HG03175 (cell line): ENCODE measurements around the gene PLAAT4.
A peak's percentile ranks its signal among the peaks of the same experiment; 100 is the strongest.
"Not testable (repeated sequence)": the region's sequence is repeated elsewhere in the genome, so short reads cannot be mapped to it uniquely, and the experiment has no call there.

Experiments
- ATAC-seq: cut with Tn5 transposase; IDR thresholded peaks from one replicate; pipeline ENCODE4 v1.9.1; 2021; ENCODE audit warnings: mild to moderate bottlenecking, moderate library complexity; ENCODE audit not compliant: unreplicated experiment

Gene PLAAT4

GRCh38 chr11:63537293-63538101 is 889 bp downstream of the PLAAT4 start:
- ATAC-seq, result no peak

GRCh38 chr11:63542506-63542905 is 5.9 kb downstream of the PLAAT4 start:
- not testable (repeated sequence) for ATAC-seq

GRCh38 chr11:63543711-63544110 is 7.1 kb downstream of the PLAAT4 start:
- no peak for ATAC-seq

- no peak for ATAC-seq
These were observed 10.5 kb downstream of the PLAAT4 start for GRCh38 chr11:63547061-63547460.

GRCh38 chr11:63548178-63548577 is 11.6 kb downstream of the PLAAT4 start:
- ATAC-seq, result no peak

GRCh38 chr11:63549411-63549810 is 12.8 kb downstream of the PLAAT4 start:
- no peak for ATAC-seq

GRCh38 chr11:63550156-63550700 is 13.6 kb downstream of the PLAAT4 start:
- ATAC-seq, result not testable (repeated sequence)

GRCh38 chr11:63551091-63551888 is 14.7 kb downstream of the PLAAT4 start:
- no peak for ATAC-seq

GRCh38 chr11:63551889-63552266 is 15.3 kb downstream of the PLAAT4 start:
- ATAC-seq, result no peak

- ATAC-seq, result no peak
These were observed 16.3 kb downstream of the PLAAT4 start for GRCh38 chr11:63552921-63553320.

- peak; percentile 85 for ATAC-seq
These were observed 17.2 kb downstream of the PLAAT4 start for GRCh38 chr11:63553759-63554158.

GRCh38 chr11:63554877-63555223 is 18.2 kb downstream of the PLAAT4 start:
- no peak for ATAC-seq

GRCh38 chr11:63556404-63557013 is 19.9 kb downstream of the PLAAT4 start:
- no peak for ATAC-seq

- ATAC-seq, result no peak
These were observed 21.0 kb downstream of the PLAAT4 start for GRCh38 chr11:63557570-63557969.

GRCh38 chr11:63558459-63559157 is 22.0 kb downstream of the PLAAT4 start:
- ATAC-seq, result no peak

GRCh38 chr11:63560506-63561180 is 24.0 kb downstream of the PLAAT4 start:
- no peak for ATAC-seq

GRCh38 chr11:63563201-63564055 is 26.8 kb downstream of the PLAAT4 start, which contains the start of gene PLAAT2:
Gene PLAAT2, minus strand, starts transcription at chr11:63563379. Its CDS starts 55 bp downstream, at chr11:63563324.
- ATAC-seq, result no peak

- ATAC-seq, result peak; percentile 67
These were observed 27.6 kb downstream of the PLAAT4 start for GRCh38 chr11:63564056-63564774.
